Thoracic aorta (tissue), 2 donors: Measurements from ENCODE around the gene PPTC7. TPM values are rescaled to one million over a fixed set of nuclear protein-coding genes. Genes with fewer than 3 reads are reported as not detected.
"Not testable (repeated sequence)": the region's sequence is repeated elsewhere in the genome, so short reads cannot be mapped to it uniquely, and the experiment has no call there.

ENCODE experiments used
- ATAC-seq: fragments of 150-250 bp; one replicate; pipeline ENCODE4 v1.8.0; 2017; ENCODE audit warnings: low read depth; ENCODE audit not compliant: insufficient number of reproducible peaks, low FRiP score
- DNase-seq: peaks from one replicate; pipeline ENCODE4 v3.0.0-alpha.2; 2020; ENCODE audit warnings: low spot score
- H3K27ac ChIP-seq, 2 donors: fragments of 200-600 bp; sonication (generic); 1 replicate in 1 of 2; 2 replicates in 1 of 2; pipeline ENCODE4 v1.5.1; 2016; ENCODE audit warnings: mild to moderate bottlenecking in 2 of 2, moderate library complexity in 2 of 2
- H3K27me3 ChIP-seq: fragments of 200-600 bp; sonication (generic); replicated peaks from 2 replicates; pipeline ENCODE4 v1.6.0; 2016; ENCODE audit warnings: mild to moderate bottlenecking; ENCODE audit not compliant: insufficient read depth
- H3K36me3 ChIP-seq: fragments of 200-600 bp; sonication (generic); one replicate; pipeline ENCODE4 v1.5.1; 2016
- H3K4me1 ChIP-seq, 2 donors: fragments of 200-600 bp; sonication (generic); 1 replicate in 1 of 2; 2 replicates in 1 of 2; pipeline versions ENCODE4 v1.5.1 to v1.6.0; 2016; ENCODE audit warnings: low read depth in 2 of 2, mild to moderate bottlenecking in 1 of 2; ENCODE audit not compliant: control insufficient read depth in 1 of 2
- H3K4me3 ChIP-seq: fragments of 200-600 bp; sonication (generic); 2 replicates; pipeline ENCODE4 v1.5.1; 2016; ENCODE audit warnings: mild to moderate bottlenecking
- H3K9me3 ChIP-seq: fragments of 200-600 bp; sonication (generic); 2 replicates; pipeline ENCODE4 v1.5.1; 2016
- total RNA-seq, 2 donors: library from RNA; depleted of rRNA; stranded (reverse); fragments of >200 nt; gene quantifications; one replicate each; pipeline versions ENCODE4 v1.1.0 to v1.2.3, GENCODE V29; 2016
- TF ChIP-seq, protein P1 (sequence below): fragments of 200-600 bp; sonication (generic); IDR thresholded peaks from one replicate; pipeline ENCODE4 v1.5.1; 2019; ENCODE audit warnings: antibody characterized with exemption

Gene PPTC7
- total RNA-seq, 2 donors from 2014 or later, result 11.8 to 30.4 TPM

DNA sequence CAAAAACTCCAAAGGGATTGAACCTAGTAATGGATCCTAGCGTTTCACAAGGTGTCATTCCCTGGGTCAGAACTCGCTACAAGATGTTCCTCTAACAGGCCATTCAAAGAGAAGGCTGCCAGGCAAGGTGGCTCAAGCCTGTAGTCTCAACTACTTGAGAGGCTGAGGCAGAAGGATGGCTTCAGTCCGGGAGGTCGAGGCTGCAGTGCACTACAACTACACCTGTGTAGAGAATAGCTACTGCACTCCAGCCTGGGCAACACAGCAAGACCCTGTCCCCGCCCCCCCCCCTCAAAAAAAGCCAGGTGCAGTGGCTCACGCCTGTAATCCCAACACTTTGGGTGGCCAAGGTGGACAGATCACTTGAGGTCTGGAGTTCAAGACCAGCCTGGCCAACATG is 14.4 kb downstream of the PPTC7 start:
- H3K4me3 ChIP-seq, result no peak overlapping the region
- peaks cover 4 to 12% of the 10 kb centered on the region in 2 donors for H3K4me1 ChIP-seq
- no peak overlapping the region for H3K27ac ChIP-seq
- no peaks in the 10 kb centered on the region for H3K27me3 ChIP-seq
- DNase-seq (no peak), ATAC-seq (no peak)
- H3K9me3 ChIP-seq, result peaks cover 9% of the 10 kb centered on the region
- no peaks in the 10 kb centered on the region for H3K36me3 ChIP-seq
- TF ChIP-seq, protein P1, sequence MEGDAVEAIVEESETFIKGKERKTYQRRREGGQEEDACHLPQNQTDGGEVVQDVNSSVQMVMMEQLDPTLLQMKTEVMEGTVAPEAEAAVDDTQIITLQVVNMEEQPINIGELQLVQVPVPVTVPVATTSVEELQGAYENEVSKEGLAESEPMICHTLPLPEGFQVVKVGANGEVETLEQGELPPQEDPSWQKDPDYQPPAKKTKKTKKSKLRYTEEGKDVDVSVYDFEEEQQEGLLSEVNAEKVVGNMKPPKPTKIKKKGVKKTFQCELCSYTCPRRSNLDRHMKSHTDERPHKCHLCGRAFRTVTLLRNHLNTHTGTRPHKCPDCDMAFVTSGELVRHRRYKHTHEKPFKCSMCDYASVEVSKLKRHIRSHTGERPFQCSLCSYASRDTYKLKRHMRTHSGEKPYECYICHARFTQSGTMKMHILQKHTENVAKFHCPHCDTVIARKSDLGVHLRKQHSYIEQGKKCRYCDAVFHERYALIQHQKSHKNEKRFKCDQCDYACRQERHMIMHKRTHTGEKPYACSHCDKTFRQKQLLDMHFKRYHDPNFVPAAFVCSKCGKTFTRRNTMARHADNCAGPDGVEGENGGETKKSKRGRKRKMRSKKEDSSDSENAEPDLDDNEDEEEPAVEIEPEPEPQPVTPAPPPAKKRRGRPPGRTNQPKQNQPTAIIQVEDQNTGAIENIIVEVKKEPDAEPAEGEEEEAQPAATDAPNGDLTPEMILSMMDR, result no peak

DNA sequence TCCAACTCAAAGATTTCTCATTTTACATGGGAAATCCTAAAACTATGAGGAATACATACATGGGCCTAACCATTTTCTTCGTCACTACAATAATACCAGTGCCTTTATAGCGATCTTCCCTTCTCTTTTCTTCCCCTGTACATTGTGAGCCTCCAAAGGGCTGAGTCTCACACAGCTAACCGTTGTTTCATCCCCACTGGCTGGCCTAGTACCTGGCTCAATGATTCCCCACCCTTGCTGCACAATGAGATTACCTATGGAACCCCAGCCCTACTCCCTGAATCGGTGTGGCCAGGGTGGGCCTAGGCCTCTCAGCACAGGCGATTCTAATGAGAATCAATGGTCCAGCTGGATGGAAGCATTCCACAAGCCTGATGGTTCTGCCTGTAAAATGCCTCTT is 16.1 kb downstream of the PPTC7 start:
- ATAC-seq, result no peak
- H3K9me3 ChIP-seq, result peaks cover 9% of the 10 kb centered on the region

DNA sequence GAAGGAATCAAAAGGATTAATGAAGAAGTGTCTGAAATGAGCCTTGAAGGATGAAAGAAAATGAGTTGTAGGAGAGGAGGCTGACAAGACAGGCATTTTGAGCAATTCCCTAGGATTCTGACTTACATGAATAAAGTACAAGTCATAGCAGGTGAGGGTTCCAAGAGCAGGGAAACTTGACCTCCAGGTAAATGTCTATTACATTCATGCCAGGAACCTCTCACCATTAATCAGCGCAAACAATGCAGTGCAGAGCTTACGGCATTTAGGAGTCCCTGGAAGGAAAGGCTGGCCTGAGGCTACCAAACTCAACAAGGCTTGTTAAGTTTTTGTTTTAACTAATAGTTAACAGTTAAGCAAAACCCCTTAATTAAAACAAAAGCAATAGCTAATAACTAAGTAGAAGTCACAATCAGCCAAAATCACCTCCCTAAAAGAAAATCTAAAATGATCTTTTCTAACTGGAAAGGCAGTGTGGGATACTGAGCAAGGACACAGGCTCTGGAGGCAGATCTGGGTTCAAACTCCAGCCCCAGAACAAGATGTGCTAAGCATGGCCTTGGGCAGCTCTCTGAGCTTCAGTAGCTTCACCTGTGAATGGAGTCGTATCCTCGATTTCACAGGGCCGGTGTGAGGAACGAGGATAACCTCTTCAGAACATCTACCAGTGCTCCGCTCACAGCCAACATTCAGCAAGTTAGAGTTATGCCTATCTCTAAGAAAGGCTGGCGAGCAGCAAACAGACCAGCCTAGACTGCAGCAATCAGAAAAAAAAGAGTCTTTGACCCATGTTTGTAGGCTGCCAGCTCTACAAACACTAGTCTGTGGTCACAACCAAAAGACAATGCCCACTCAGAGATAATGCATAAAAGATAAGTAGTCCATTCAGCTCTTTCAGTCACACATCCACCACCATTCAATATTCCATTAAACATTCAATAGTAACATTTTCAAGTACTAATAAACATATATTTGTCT is 16.9 kb downstream of the PPTC7 start:
- no peaks in the 10 kb centered on the region for H3K36me3 ChIP-seq
- TF ChIP-seq, protein P1, result no peak
- peaks cover 11 to 27% of the 10 kb centered on the region in 2 donors for H3K4me1 ChIP-seq
- ATAC-seq, result no peak
- H3K9me3 ChIP-seq, result peaks cover 4% of the 10 kb centered on the region
- no peak overlapping the region for H3K4me3 ChIP-seq
- DNase-seq, result no peak
- no peak overlapping the region for H3K27ac ChIP-seq
- no peaks in the 10 kb centered on the region for H3K27me3 ChIP-seq

More for the DNA sequence above, 16.1 kb downstream of the PPTC7 start:
- H3K4me1 ChIP-seq, result peaks cover 11 to 27% of the 10 kb centered on the region in 2 donors
- H3K36me3 ChIP-seq, result no peaks in the 10 kb centered on the region
- H3K27me3 ChIP-seq, result no peaks in the 10 kb centered on the region
- no peak for DNase-seq
- no peak overlapping the region for H3K4me3 ChIP-seq
- TF ChIP-seq, protein P1, result no peak
- H3K27ac ChIP-seq, result no peak overlapping the region

DNA sequence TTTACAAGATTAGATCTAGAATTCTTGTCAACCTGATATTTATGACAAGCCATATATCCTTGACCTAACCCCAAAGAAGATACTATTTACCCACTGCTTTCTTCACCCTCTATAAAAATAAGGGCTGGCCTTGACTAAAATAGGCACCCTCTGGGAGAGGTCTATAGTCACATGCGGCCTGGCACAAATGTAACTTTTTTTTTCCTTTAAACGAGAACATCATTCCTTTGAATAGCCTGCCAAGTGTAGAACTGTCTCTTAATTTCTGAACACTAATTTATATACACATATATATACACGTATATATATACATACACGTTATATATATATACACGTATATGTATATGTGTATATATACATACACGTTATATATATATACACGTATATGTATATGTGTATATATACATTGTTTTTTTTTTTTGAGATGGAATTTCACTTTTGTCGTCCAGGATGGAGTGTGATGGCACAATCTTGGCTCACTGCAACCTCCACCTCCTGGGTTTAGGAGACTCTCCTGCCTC is 18.6 kb downstream of the PPTC7 start:
- TF ChIP-seq, protein P1, result no peak
- no peak overlapping the region for H3K4me3 ChIP-seq
- no peak for DNase-seq
- no peak for ATAC-seq
- H3K27me3 ChIP-seq, result no peaks in the 10 kb centered on the region
- peaks cover 11 to 27% of the 10 kb centered on the region in 2 donors for H3K4me1 ChIP-seq
- H3K9me3 ChIP-seq, result no peaks in the 10 kb centered on the region
- no peak overlapping the region for H3K27ac ChIP-seq
- no peaks in the 10 kb centered on the region for H3K36me3 ChIP-seq

DNA sequence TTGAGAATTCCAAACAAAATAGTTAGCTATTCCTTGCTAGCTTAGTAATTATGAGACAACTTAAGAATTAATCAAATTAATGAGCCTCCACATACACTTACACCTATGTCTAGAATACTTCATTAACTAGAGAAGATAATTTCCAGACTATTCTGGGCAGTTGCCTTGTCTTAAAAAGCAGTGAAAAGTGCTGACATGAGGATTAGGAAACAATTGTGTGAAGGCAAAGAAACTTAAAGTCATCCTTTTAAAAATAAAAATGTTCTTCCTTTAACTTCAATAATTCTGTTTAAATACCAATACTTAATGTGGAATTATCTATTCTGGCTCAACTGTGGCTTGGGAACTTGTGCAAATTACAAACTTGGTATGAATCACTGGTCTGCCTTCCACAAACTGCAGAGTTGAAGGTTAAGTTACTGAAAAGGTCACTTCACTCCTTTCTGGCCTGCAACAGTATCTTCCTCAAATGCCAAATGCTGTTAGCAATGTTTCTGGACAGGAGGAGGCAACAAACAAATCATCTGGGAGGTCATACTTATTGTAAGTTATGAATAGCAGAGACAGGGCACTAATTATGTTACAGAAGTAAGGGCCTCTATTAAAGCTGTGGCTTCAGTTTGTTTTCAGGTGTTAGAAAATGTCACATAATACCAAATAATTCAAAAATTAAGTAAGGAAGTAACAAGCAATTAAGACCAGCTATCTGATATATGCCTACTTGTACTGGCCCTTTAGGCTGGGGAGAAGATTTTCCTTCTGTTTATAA is 19.2 kb downstream of the PPTC7 start:
- peaks cover 11 to 27% of the 10 kb centered on the region in 2 donors for H3K4me1 ChIP-seq
- ATAC-seq, result no peak
- no peaks in the 10 kb centered on the region for H3K36me3 ChIP-seq
- no peak overlapping the region for H3K27ac ChIP-seq
- no peaks in the 10 kb centered on the region for H3K9me3 ChIP-seq
- DNase-seq, result no peak
- no peak overlapping the region for H3K4me3 ChIP-seq
- no peaks in the 10 kb centered on the region for H3K27me3 ChIP-seq
- TF ChIP-seq, protein P1, result no peak

DNA sequence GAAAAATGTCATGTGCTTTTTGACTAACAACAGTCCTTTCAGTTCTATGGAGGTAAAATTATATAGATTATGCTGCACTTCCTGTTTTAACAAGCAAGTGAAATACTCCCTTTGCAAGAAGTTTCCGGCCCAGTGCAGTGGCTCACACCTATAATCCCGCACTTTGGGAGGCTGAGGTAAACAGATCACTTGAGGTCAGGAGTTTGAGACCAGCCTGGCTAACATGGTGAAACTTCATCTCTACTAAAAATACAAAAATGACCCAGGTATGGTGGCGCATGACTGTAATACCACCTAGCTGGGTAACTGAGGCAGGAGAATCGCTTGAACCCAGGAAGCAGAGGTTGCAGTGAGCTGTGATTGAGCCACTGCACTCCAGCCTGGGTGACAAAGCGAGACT is 20.7 kb downstream of the PPTC7 start:
- H3K4me3 ChIP-seq, H3K36me3 ChIP-seq, DNase-seq, H3K27ac ChIP-seq, H3K9me3 ChIP-seq, ATAC-seq, H3K27me3 ChIP-seq: not testable (repeated sequence)
- H3K4me1 ChIP-seq, result peaks cover 11 to 27% of the 10 kb centered on the region in 2 donors
